ENCODE results near the gene ABCC5. TPM values are rescaled to one million over a fixed set of nuclear protein-coding genes. Genes with fewer than 3 reads are reported as not detected.

Gene ABCC5
- total and polyA plus RNA-seq, 3 experiments from 2014 or later = 9.5 to 19.0 (median 18.1) TPM

- Mint-ChIP-seq H3K9me3 (no peaks in the 10 kb centered on the region), H3K4me3 (no peak overlapping the region), H3K27ac (peak overlapping the region in 1 of 8 donors; percentile 43), H3K27me3 (no peaks in the 10 kb centered on the region), H3K4me1 (no peaks in the 10 kb centered on the region), H3K36me3 (peaks cover 18 to 75% (median 30%) of the 10 kb centered on the region in 3 donors)
- ChIA-PET POLR2A (no interaction called here), CTCF (no interaction called here)
- H3K27me3 ChIP-seq (ENCODE audit: insufficient read depth, low read length, poor library complexity, severe bottlenecking) = no peaks in the 10 kb centered on the region
- no peaks in the 10 kb centered on the region for H3K4me1 ChIP-seq (ENCODE audit: insufficient read depth, low read length)
- DNase-seq = no peak
- no peaks in the 10 kb centered on the region for H3K9me3 ChIP-seq (ENCODE audit: low read length)
- H3K36me3 ChIP-seq (ENCODE audit: insufficient read depth, low read length) = peaks cover 9% of the 10 kb centered on the region
- H3K27ac ChIP-seq (ENCODE audit: low read depth, low read length) = no peak overlapping the region
- no peak overlapping the region for H3K4me3 ChIP-seq (ENCODE audit: low read length)
Observed at GRCh38 chr3:183943739-183944138, 73.9 kb downstream of the ABCC5 start.

GRCh38 chr3:183941216-183941615 is 76.5 kb downstream of the ABCC5 start:
- Histone ChIP-seq H3K4me1 (ENCODE audit: insufficient read depth, low read length) (no peaks in the 10 kb centered on the region), H3K27me3 (ENCODE audit: insufficient read depth, low read length, poor library complexity, severe bottlenecking) (no peaks in the 10 kb centered on the region), H3K27ac (ENCODE audit: low read depth, low read length) (no peak overlapping the region), H3K4me3 (ENCODE audit: low read length) (no peak overlapping the region), H3K9me3 (ENCODE audit: low read length) (no peaks in the 10 kb centered on the region), H3K36me3 (ENCODE audit: insufficient read depth, low read length) (peaks cover 15% of the 10 kb centered on the region)
- ChIA-PET CTCF (interaction anchor here (1.1 kb wide), 1 partner anchor 39 kb away, joined by 3 read pairs; no protein-coding TSS in a partner anchor), POLR2A (no interaction called here)
- Mint-ChIP-seq H3K4me1 (no peaks in the 10 kb centered on the region), H3K9me3 (no peaks in the 10 kb centered on the region), H3K27ac (no peak overlapping the region), H3K27me3 (no peaks in the 10 kb centered on the region), H3K4me3 (no peak overlapping the region), H3K36me3 (peaks cover 18 to 80% (median 34%) of the 10 kb centered on the region in 3 donors)
- no peak for DNase-seq

GRCh38 chr3:183937601-183938286 is 79.9 kb downstream of the ABCC5 start:
- ChIA-PET CTCF (no interaction called here), POLR2A (no interaction called here)
- Histone ChIP-seq H3K27ac (ENCODE audit: low read depth, low read length) (no peak overlapping the region), H3K4me1 (ENCODE audit: insufficient read depth, low read length) (no peaks in the 10 kb centered on the region), H3K4me3 (ENCODE audit: low read length) (no peak overlapping the region), H3K9me3 (ENCODE audit: low read length) (no peaks in the 10 kb centered on the region), H3K36me3 (ENCODE audit: insufficient read depth, low read length) (peaks cover 6% of the 10 kb centered on the region), H3K27me3 (ENCODE audit: insufficient read depth, low read length, poor library complexity, severe bottlenecking) (no peaks in the 10 kb centered on the region)
- Mint-ChIP-seq H3K27ac (no peak overlapping the region), H3K36me3 (peaks cover 15 to 67% (median 24%) of the 10 kb centered on the region in 3 donors), H3K4me3 (no peak overlapping the region), H3K9me3 (no peaks in the 10 kb centered on the region), H3K27me3 (no peaks in the 10 kb centered on the region), H3K4me1 (no peaks in the 10 kb centered on the region)
- DNase-seq = no peak

- no peak for DNase-seq
- Mint-ChIP-seq H3K4me3 (no peak overlapping the region), H3K4me1 (no peaks in the 10 kb centered on the region), H3K36me3 (peaks cover 16 to 58% (median 22%) of the 10 kb centered on the region in 3 donors), H3K9me3 (no peaks in the 10 kb centered on the region), H3K27ac (peak overlapping the region in 2 of 8 donors; percentile 9 to 89), H3K27me3 (no peaks in the 10 kb centered on the region)
- H3K4me1 ChIP-seq (ENCODE audit: insufficient read depth, low read length) = no peaks in the 10 kb centered on the region
- CTCF ChIA-PET = interaction anchor here (0.7 kb wide), 1 partner anchor 581 kb away, joined by 3 read pairs; no protein-coding TSS in a partner anchor
- POLR2A ChIA-PET = no interaction called here
- H3K9me3 ChIP-seq (ENCODE audit: low read length) = no peaks in the 10 kb centered on the region
- H3K27me3 ChIP-seq (ENCODE audit: insufficient read depth, low read length, poor library complexity, severe bottlenecking) = no peaks in the 10 kb centered on the region
- no peak overlapping the region for H3K27ac ChIP-seq (ENCODE audit: low read depth, low read length)
- peaks cover 6% of the 10 kb centered on the region for H3K36me3 ChIP-seq (ENCODE audit: insufficient read depth, low read length)
- H3K4me3 ChIP-seq (ENCODE audit: low read length) = no peak overlapping the region
Observed at GRCh38 chr3:183933160-183933559, 84.5 kb downstream of the ABCC5 start.

GRCh38 chr3:183931881-183932280 is 85.8 kb downstream of the ABCC5 start:
- Mint-ChIP-seq H3K27ac (no peak overlapping the region), H3K9me3 (no peaks in the 10 kb centered on the region), H3K4me1 (no peaks in the 10 kb centered on the region), H3K27me3 (no peaks in the 10 kb centered on the region), H3K4me3 (no peak overlapping the region), H3K36me3 (peaks cover 11 to 53% (median 21%) of the 10 kb centered on the region in 3 donors)
- H3K4me1 ChIP-seq (ENCODE audit: insufficient read depth, low read length) = no peaks in the 10 kb centered on the region
- DNase-seq = no peak
- ChIA-PET CTCF (no interaction called here), POLR2A (no interaction called here)
- H3K27ac ChIP-seq (ENCODE audit: low read depth, low read length) = no peak overlapping the region
- no peaks in the 10 kb centered on the region for H3K9me3 ChIP-seq (ENCODE audit: low read length)
- H3K27me3 ChIP-seq (ENCODE audit: insufficient read depth, low read length, poor library complexity, severe bottlenecking) = no peaks in the 10 kb centered on the region
- no peak overlapping the region for H3K4me3 ChIP-seq (ENCODE audit: low read length)
- no peaks in the 10 kb centered on the region for H3K36me3 ChIP-seq (ENCODE audit: insufficient read depth, low read length)

- H3K9me3 Mint-ChIP-seq = no peaks in the 10 kb centered on the region
Observed at GRCh38 chr3:183930086-183930485, 87.6 kb downstream of the ABCC5 start.

GRCh38 chr3:183927059-183927458 is 90.6 kb downstream of the ABCC5 start:
- CTCF ChIA-PET = no interaction called here
- Mint-ChIP-seq H3K4me1 (no peaks in the 10 kb centered on the region), H3K27me3 (no peaks in the 10 kb centered on the region)

More at GRCh38 chr3:183930086-183930485, 87.6 kb downstream of the ABCC5 start:
- ChIA-PET POLR2A (no interaction called here), CTCF (no interaction called here)
- H3K4me3 ChIP-seq (ENCODE audit: low read length) = no peak overlapping the region
- Mint-ChIP-seq H3K27ac (peak overlapping the region in 1 of 8 donors; percentile 25), H3K4me3 (no peak overlapping the region), H3K27me3 (no peaks in the 10 kb centered on the region), H3K36me3 (peaks cover 4 to 50% (median 16%) of the 10 kb centered on the region in 3 donors), H3K4me1 (no peaks in the 10 kb centered on the region)
- DNase-seq = no peak
- H3K36me3 ChIP-seq (ENCODE audit: insufficient read depth, low read length) = peaks cover 4% of the 10 kb centered on the region
- no peak overlapping the region for H3K27ac ChIP-seq (ENCODE audit: low read depth, low read length)
- H3K4me1 ChIP-seq (ENCODE audit: insufficient read depth, low read length) = no peaks in the 10 kb centered on the region
- H3K27me3 ChIP-seq (ENCODE audit: insufficient read depth, low read length, poor library complexity, severe bottlenecking) = no peaks in the 10 kb centered on the region
- no peaks in the 10 kb centered on the region for H3K9me3 ChIP-seq (ENCODE audit: low read length)

GRCh38 chr3:183924956-183925355 is 92.7 kb downstream of the ABCC5 start:
- no peaks in the 10 kb centered on the region for H3K4me1 ChIP-seq (ENCODE audit: insufficient read depth, low read length)
- Mint-ChIP-seq H3K36me3 (peaks cover 0 to 63% (median 21%) of the 10 kb centered on the region in 3 donors), H3K4me3 (no peak overlapping the region), H3K27ac (peak overlapping the region in 1 of 8 donors; percentile 59), H3K9me3 (no peaks in the 10 kb centered on the region), H3K27me3 (no peaks in the 10 kb centered on the region), H3K4me1 (no peaks in the 10 kb centered on the region)
- POLR2A ChIA-PET = no interaction called here
- no peak overlapping the region for H3K4me3 ChIP-seq (ENCODE audit: low read length)
- no peak overlapping the region for H3K27ac ChIP-seq (ENCODE audit: low read depth, low read length)
- no peaks in the 10 kb centered on the region for H3K9me3 ChIP-seq (ENCODE audit: low read length)
- no peaks in the 10 kb centered on the region for H3K27me3 ChIP-seq (ENCODE audit: insufficient read depth, low read length, poor library complexity, severe bottlenecking)
- peaks cover 4% of the 10 kb centered on the region for H3K36me3 ChIP-seq (ENCODE audit: insufficient read depth, low read length)
- CTCF ChIA-PET = no interaction called here
- no peak for DNase-seq

More at GRCh38 chr3:183927059-183927458, 90.6 kb downstream of the ABCC5 start:
- POLR2A ChIA-PET = no interaction called here
- Histone ChIP-seq H3K4me1 (ENCODE audit: insufficient read depth, low read length) (no peaks in the 10 kb centered on the region), H3K36me3 (ENCODE audit: insufficient read depth, low read length) (peaks cover 4% of the 10 kb centered on the region), H3K9me3 (ENCODE audit: low read length) (no peaks in the 10 kb centered on the region), H3K27me3 (ENCODE audit: insufficient read depth, low read length, poor library complexity, severe bottlenecking) (no peaks in the 10 kb centered on the region), H3K27ac (ENCODE audit: low read depth, low read length) (no peak overlapping the region), H3K4me3 (ENCODE audit: low read length) (no peak overlapping the region)
- no peak overlapping the region for H3K27ac Mint-ChIP-seq
- H3K4me3 Mint-ChIP-seq = no peak overlapping the region
- DNase-seq = no peak
- H3K9me3 Mint-ChIP-seq = no peaks in the 10 kb centered on the region
- H3K36me3 Mint-ChIP-seq = peaks cover 1 to 56% (median 21%) of the 10 kb centered on the region in 3 donors

Data from CD8-positive, alpha-beta memory T cell (primary cell).